Osteocyte (in vitro differentiated cells): Measurements from ENCODE around the gene RPUSD4. TPM values are rescaled to one million over a fixed set of nuclear protein-coding genes. Genes with fewer than 3 reads are reported as not detected.

Source experiments
- DNase-seq: peaks from one replicate; pipeline ENCODE4 v3.0.0; 2021; ENCODE audit warnings: mixed read lengths; ENCODE audit not compliant: unreplicated experiment; ENCODE audit errors: extremely low spot score
- H3K27ac Mint-ChIP-seq: one replicate; pipeline ENCODE4 v1.8.0; 2021; ENCODE audit warnings: mild to moderate bottlenecking, mixed read lengths; ENCODE audit not compliant: unreplicated experiment
- H3K27me3 Mint-ChIP-seq: one replicate; pipeline ENCODE4 v1.8.0; 2021; ENCODE audit warnings: mixed read lengths; ENCODE audit not compliant: unreplicated experiment
- H3K36me3 Mint-ChIP-seq: one replicate; pipeline ENCODE4 v1.8.0; 2021; ENCODE audit warnings: mixed read lengths; ENCODE audit not compliant: unreplicated experiment
- H3K4me1 Mint-ChIP-seq: one replicate; pipeline ENCODE4 v1.8.0; 2021; ENCODE audit warnings: mixed read lengths; ENCODE audit not compliant: unreplicated experiment
- H3K4me3 Mint-ChIP-seq: one replicate; pipeline ENCODE4 v1.8.0; 2021; ENCODE audit warnings: mild to moderate bottlenecking, moderate library complexity, mixed read lengths; ENCODE audit not compliant: unreplicated experiment
- H3K9me3 Mint-ChIP-seq: one replicate; pipeline ENCODE4 v1.8.0; 2021; ENCODE audit warnings: mixed read lengths; ENCODE audit not compliant: unreplicated experiment
- CTCF ChIP-seq: fragments of 200-600 bp; sonication (generic); IDR thresholded peaks from 2 replicates; pipeline ENCODE4 v1.5.0; 2021; ENCODE audit warnings: antibody characterized with exemption, mild to moderate bottlenecking, moderate library complexity
- total RNA-seq: library from RNA; stranded (reverse); gene quantifications from 2 replicates; pipeline ENCODE4 v1.2.1, GENCODE V29; 2021

RPUSD4 gene
- total RNA-seq, 1 donor from 2014 or later = 27.1 TPM

GRCh38 chr11:126214441-126214840, 3.0 kb upstream of the RPUSD4 start:
- no peak for TF ChIP-seq CTCF
- no peak overlapping the region for H3K4me3 Mint-ChIP-seq
- peaks cover 25% of the 10 kb centered on the region for H3K4me1 Mint-ChIP-seq
- H3K27me3 Mint-ChIP-seq = no peaks in the 10 kb centered on the region
- H3K27ac Mint-ChIP-seq = no peak overlapping the region
- no peak for DNase-seq
- H3K9me3 Mint-ChIP-seq = no peaks in the 10 kb centered on the region
- H3K36me3 Mint-ChIP-seq = peaks cover 2% of the 10 kb centered on the region

- H3K27ac Mint-ChIP-seq = peak overlapping the region; percentile 94
- peaks cover 9% of the 10 kb centered on the region for H3K36me3 Mint-ChIP-seq
- H3K4me3 Mint-ChIP-seq = peak overlapping the region; percentile 98
- DNase-seq = no peak
- H3K27me3 Mint-ChIP-seq = no peaks in the 10 kb centered on the region
- no peak for TF ChIP-seq CTCF
- no peaks in the 10 kb centered on the region for H3K9me3 Mint-ChIP-seq
- peaks cover 23% of the 10 kb centered on the region for H3K4me1 Mint-ChIP-seq
Measured at GRCh38 chr11:126212089-126212660, 725 bp upstream of the RPUSD4 start.

GRCh38 chr11:126210871-126211235, 597 bp downstream of the RPUSD4 start:
- Mint-ChIP-seq H3K36me3 (peaks cover 13% of the 10 kb centered on the region), H3K27ac (peak overlapping the region; percentile 94), H3K27me3 (no peaks in the 10 kb centered on the region), H3K9me3 (no peaks in the 10 kb centered on the region), H3K4me3 (peak overlapping the region; percentile 98), H3K4me1 (peaks cover 23% of the 10 kb centered on the region)
- no peak for DNase-seq
- TF ChIP-seq CTCF = no peak

GRCh38 chr11:126207896-126208295, 3.6 kb downstream of the RPUSD4 start:
- Mint-ChIP-seq H3K4me1 (peaks cover 15% of the 10 kb centered on the region), H3K4me3 (no peak overlapping the region), H3K36me3 (peaks cover 30% of the 10 kb centered on the region), H3K9me3 (no peaks in the 10 kb centered on the region), H3K27me3 (no peaks in the 10 kb centered on the region), H3K27ac (no peak overlapping the region)
- no peak for TF ChIP-seq CTCF
- no peak for DNase-seq

GRCh38 chr11:126205359-126205758, 6.1 kb downstream of the RPUSD4 start:
- no peaks in the 10 kb centered on the region for H3K9me3 Mint-ChIP-seq
- peak; percentile 60 for DNase-seq
- TF ChIP-seq CTCF = no peak
- peaks cover under 1% of the 10 kb centered on the region for H3K4me1 Mint-ChIP-seq
- H3K27me3 Mint-ChIP-seq = no peaks in the 10 kb centered on the region
- H3K36me3 Mint-ChIP-seq = peaks cover 40% of the 10 kb centered on the region
- no peak overlapping the region for H3K4me3 Mint-ChIP-seq
- H3K27ac Mint-ChIP-seq = no peak overlapping the region
